HEK293 (cell line): ENCODE measurements around the gene GCC2.

Experiments used
- CTCF ChIA-PET: fragments of 350-600 bp; formaldehyde crosslinking; extraction: SDS; loops from one replicate; lab custom pipeline; 2021; ENCODE audit warnings: antibody characterized with exemption; lab: Yijun Ruan, JAX
- POLR2A ChIA-PET: fragments of 300-600 bp; formaldehyde crosslinking; extraction: SDS; loops from one replicate; lab custom pipeline; 2020; ENCODE audit warnings: antibody characterized with exemption, inconsistent platforms; lab: Yijun Ruan, JAX
- H3K27ac ChIP-seq: fragments of 200-500 bp; sonication (Bioruptor generic); 2 replicates; pipeline ENCODE4 v1.5.1; 2014; ENCODE audit warnings: low read depth, low read length, control low read depth, inconsistent platforms; ENCODE audit errors: extremely low read depth
- H3K36me3 ChIP-seq, 2 experiments: fragments of 200-500 bp in 1 of 2; sonication (Bioruptor generic) in 1 of 2; 1 replicate in 1 of 2; 2 replicates in 1 of 2; pipeline ENCODE4 v1.5.1; 2014 to 2017; ENCODE audit warnings: inconsistent platforms in 2 of 2, low read length in 2 of 2; ENCODE audit not compliant: control insufficient read depth in 2 of 2, insufficient read depth in 1 of 2
- H3K4me1 ChIP-seq: fragments of 200-500 bp; sonication (Bioruptor generic); 2 replicates; pipeline ENCODE4 v1.5.1; 2014; ENCODE audit warnings: mild to moderate bottlenecking, low read length, inconsistent platforms; ENCODE audit not compliant: control insufficient read depth, insufficient read depth
- H3K4me3 ChIP-seq: 2 replicates; pipeline ENCODE4 v1.5.1; 2011; ENCODE audit warnings: low read depth, mild to moderate bottlenecking, control low read depth, low read length, moderate library complexity
- H3K9me3 ChIP-seq: fragments of 200-500 bp; sonication (Bioruptor generic); 2 replicates; pipeline ENCODE4 v1.5.1; 2014; ENCODE audit warnings: low read depth, low read length, inconsistent platforms; ENCODE audit not compliant: control insufficient read depth, insufficient read depth
- BCL11B ChIP-seq: fragments of 450-650 bp; formaldehyde crosslinking; IDR thresholded peaks from 2 replicates; pipeline ENCODE4 v1.5.1; 2016; ENCODE audit warnings: low read depth, missing biosample characterization, missing genetic modification characterization
- MZF1 ChIP-seq: fragments of 450-650 bp; formaldehyde crosslinking; IDR thresholded peaks from 2 replicates; pipeline ENCODE4 v1.5.1; 2017; ENCODE audit warnings: missing biosample characterization, missing genetic modification characterization, borderline replicate concordance
- SALL2 ChIP-seq: fragments of 450-650 bp; formaldehyde crosslinking; IDR thresholded peaks from 2 replicates; pipeline ENCODE4 v1.5.0; 2017; ENCODE audit warnings: missing biosample characterization, mild to moderate bottlenecking, missing genetic modification characterization, borderline replicate concordance
- SETDB1 ChIP-seq: IDR thresholded peaks from one replicate; pipeline ENCODE4 v1.6.1; 2017; ENCODE audit warnings: mild to moderate bottlenecking, low read length, moderate library complexity, mixed read lengths; ENCODE audit not compliant: insufficient read length
- YY2 ChIP-seq: fragments of 450-650 bp; formaldehyde crosslinking; IDR thresholded peaks from 2 replicates; pipeline ENCODE4 v1.5.1; 2016; ENCODE audit warnings: missing biosample characterization, missing genetic modification characterization
- ZNF184 ChIP-seq: fragments of 450-650 bp; IDR thresholded peaks from 2 replicates; pipeline ENCODE4 v1.5.1; 2018; ENCODE audit warnings: missing biosample characterization, mild to moderate bottlenecking, missing genetic modification characterization
- ZNF19 ChIP-seq: fragments of 450-650 bp; formaldehyde crosslinking; IDR thresholded peaks from 2 replicates; pipeline ENCODE4; 2016; ENCODE audit warnings: missing biosample characterization, missing genetic modification characterization, low read depth
- ZNF239 ChIP-seq: fragments of 450-650 bp; formaldehyde crosslinking; IDR thresholded peaks from 2 replicates; pipeline ENCODE4 v1.5.1; 2016; ENCODE audit warnings: missing biosample characterization, missing genetic modification characterization
- ZNF274 ChIP-seq, 2 experiments: fragments of 200-500 bp in 1 of 2; fragments of 450-650 bp in 1 of 2; sonication (Bioruptor generic) in 1 of 2; formaldehyde crosslinking in 1 of 2; IDR thresholded peaks; 2 replicates each; pipeline versions ENCODE4 v1.5.1 to v1.6.1; 2014 to 2016; ENCODE audit warnings: borderline replicate concordance in 1 of 2, inconsistent platforms in 1 of 2, low read length in 1 of 2, missing biosample characterization in 1 of 2, missing genetic modification characterization in 1 of 2
- ZNF510 ChIP-seq: fragments of 450-650 bp; formaldehyde crosslinking; IDR thresholded peaks from 2 replicates; pipeline ENCODE4 v1.5.1; 2018; ENCODE audit warnings: mild to moderate bottlenecking, missing genetic modification characterization, missing biosample characterization; ENCODE audit not compliant: insufficient replicate concordance
- ZNF549 ChIP-seq: fragments of 450-650 bp; IDR thresholded peaks from 2 replicates; pipeline ENCODE4 v1.5.1; 2018; ENCODE audit warnings: missing biosample characterization, missing genetic modification characterization, mild to moderate bottlenecking, inconsistent platforms, moderate library complexity
- ZNF571 ChIP-seq: fragments of 450-650 bp; formaldehyde crosslinking; IDR thresholded peaks from 2 replicates; pipeline ENCODE4 v1.5.0; 2017; ENCODE audit warnings: missing biosample characterization, missing genetic modification characterization
- ZNF76 ChIP-seq: fragments of 450-650 bp; formaldehyde crosslinking; IDR thresholded peaks from 2 replicates; pipeline ENCODE4; 2016; ENCODE audit warnings: low read depth, missing biosample characterization, missing genetic modification characterization, borderline replicate concordance
- TF ChIP-seq, protein P1 (sequence below): fragments of 450-650 bp; formaldehyde crosslinking; IDR thresholded peaks from 2 replicates; pipeline ENCODE4 v1.5.1; 2016; ENCODE audit warnings: missing biosample characterization, missing genetic modification characterization
- TF ChIP-seq, protein P2 (sequence below): fragments of 450-650 bp; formaldehyde crosslinking; IDR thresholded peaks from 2 replicates; pipeline ENCODE4 v1.5.1; 2016; ENCODE audit warnings: missing biosample characterization, missing genetic modification characterization
- TF ChIP-seq, protein P3 (sequence below): fragments of 450-650 bp; formaldehyde crosslinking; IDR thresholded peaks from 2 replicates; pipeline ENCODE4 v1.5.1; 2017; ENCODE audit warnings: missing biosample characterization, missing genetic modification characterization
- TF ChIP-seq, protein P4 (sequence below): fragments of 450-650 bp; formaldehyde crosslinking; IDR thresholded peaks from 2 replicates; pipeline ENCODE4 v1.5.1; 2017; ENCODE audit warnings: missing biosample characterization, missing genetic modification characterization
- TF ChIP-seq, protein P5 (sequence below): fragments of 450-650 bp; formaldehyde crosslinking; IDR thresholded peaks from 2 replicates; pipeline ENCODE4 v1.5.1; 2017; ENCODE audit warnings: missing biosample characterization, missing genetic modification characterization

The GCC2 gene

DNA sequence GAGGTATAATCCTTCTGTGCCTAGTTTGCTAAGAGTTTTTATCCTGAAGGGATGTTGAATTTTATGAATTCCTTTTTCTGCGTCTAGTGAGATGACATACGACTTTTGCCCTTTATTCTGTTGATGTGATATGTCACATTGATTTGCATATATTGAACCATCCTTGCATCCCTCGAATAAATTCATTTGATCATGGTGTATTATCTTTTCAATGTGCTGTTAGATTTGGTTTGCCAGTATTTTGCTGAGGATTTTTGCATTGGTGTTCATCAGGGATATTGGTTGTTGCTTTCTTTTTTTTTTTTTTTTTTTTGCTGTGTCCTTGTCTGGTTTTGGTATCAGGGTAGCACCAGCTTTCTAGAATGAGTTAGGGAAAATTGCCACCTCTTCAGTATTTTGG, 9.1 kb downstream of the GCC2 start:
- H3K4me1 ChIP-seq = no peaks in the 10 kb centered on the region
- H3K27ac ChIP-seq = no peak overlapping the region
- ChIA-PET CTCF (interaction anchor here (0.6 kb wide), 1 partner anchor 9 kb away, joined by 3 read pairs; no protein-coding TSS in a partner anchor), POLR2A (interaction anchor here (0.6 kb wide), 1 partner anchor 34 kb away, joined by 4 read pairs; no protein-coding TSS in a partner anchor)
- no peaks in the 10 kb centered on the region; the same call in 1 of the 2 replicates for H3K9me3 ChIP-seq
- H3K4me3 ChIP-seq = no peak overlapping the region
- H3K36me3 ChIP-seq = peaks cover 66 to 85% of the 10 kb centered on the region in 2 experiments
- TF ChIP-seq SETDB1 (peak; percentile 32), ZNF549 (tag by site-specific recombination) (no peak)

DNA sequence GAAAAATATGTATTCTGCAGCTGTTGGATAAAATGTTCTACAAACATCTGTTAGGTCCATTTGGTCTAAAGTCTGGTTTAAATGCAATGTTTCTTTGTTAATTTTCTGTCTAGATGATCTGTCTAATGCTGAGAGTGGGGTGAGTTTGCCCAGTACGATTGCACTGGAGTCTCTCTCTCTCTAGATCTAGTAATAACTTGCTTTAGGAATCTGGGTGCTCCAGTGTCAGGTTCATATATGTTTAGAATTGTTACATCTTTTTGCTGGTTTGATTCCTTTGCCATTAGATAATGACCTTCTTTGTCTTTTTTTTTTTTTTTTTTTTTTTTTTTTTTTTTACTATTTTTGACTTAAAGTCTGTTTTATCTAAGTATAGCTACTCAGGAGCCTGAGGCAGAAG, 10.4 kb downstream of the GCC2 start:
- TF ChIP-seq ZNF19 (tag by site-specific recombination) = no peak
- no peak for TF ChIP-seq YY2 (tag by site-specific recombination)
- TF ChIP-seq SALL2 (tag by site-specific recombination) = no peak
- TF ChIP-seq ZNF510 (tag by site-specific recombination) = no peak
- no peak for TF ChIP-seq BCL11B (tag by site-specific recombination)
- TF ChIP-seq, protein P1, sequence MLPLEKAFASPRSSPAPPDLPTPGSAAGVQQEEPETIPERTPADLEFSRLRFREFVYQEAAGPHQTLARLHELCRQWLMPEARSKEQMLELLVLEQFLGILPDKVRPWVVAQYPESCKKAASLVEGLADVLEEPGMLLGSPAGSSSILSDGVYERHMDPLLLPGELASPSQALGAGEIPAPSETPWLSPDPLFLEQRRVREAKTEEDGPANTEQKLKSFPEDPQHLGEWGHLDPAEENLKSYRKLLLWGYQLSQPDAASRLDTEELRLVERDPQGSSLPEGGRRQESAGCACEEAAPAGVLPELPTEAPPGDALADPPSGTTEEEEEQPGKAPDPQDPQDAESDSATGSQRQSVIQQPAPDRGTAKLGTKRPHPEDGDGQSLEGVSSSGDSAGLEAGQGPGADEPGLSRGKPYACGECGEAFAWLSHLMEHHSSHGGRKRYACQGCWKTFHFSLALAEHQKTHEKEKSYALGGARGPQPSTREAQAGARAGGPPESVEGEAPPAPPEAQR = no peak
- TF ChIP-seq, protein P2, sequence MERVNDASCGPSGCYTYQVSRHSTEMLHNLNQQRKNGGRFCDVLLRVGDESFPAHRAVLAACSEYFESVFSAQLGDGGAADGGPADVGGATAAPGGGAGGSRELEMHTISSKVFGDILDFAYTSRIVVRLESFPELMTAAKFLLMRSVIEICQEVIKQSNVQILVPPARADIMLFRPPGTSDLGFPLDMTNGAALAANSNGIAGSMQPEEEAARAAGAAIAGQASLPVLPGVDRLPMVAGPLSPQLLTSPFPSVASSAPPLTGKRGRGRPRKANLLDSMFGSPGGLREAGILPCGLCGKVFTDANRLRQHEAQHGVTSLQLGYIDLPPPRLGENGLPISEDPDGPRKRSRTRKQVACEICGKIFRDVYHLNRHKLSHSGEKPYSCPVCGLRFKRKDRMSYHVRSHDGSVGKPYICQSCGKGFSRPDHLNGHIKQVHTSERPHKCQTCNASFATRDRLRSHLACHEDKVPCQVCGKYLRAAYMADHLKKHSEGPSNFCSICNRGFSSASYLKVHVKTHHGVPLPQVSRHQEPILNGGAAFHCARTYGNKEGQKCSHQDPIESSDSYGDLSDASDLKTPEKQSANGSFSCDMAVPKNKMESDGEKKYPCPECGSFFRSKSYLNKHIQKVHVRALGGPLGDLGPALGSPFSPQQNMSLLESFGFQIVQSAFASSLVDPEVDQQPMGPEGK (tag by site-specific recombination) = no peak
- TF ChIP-seq, protein P3, sequence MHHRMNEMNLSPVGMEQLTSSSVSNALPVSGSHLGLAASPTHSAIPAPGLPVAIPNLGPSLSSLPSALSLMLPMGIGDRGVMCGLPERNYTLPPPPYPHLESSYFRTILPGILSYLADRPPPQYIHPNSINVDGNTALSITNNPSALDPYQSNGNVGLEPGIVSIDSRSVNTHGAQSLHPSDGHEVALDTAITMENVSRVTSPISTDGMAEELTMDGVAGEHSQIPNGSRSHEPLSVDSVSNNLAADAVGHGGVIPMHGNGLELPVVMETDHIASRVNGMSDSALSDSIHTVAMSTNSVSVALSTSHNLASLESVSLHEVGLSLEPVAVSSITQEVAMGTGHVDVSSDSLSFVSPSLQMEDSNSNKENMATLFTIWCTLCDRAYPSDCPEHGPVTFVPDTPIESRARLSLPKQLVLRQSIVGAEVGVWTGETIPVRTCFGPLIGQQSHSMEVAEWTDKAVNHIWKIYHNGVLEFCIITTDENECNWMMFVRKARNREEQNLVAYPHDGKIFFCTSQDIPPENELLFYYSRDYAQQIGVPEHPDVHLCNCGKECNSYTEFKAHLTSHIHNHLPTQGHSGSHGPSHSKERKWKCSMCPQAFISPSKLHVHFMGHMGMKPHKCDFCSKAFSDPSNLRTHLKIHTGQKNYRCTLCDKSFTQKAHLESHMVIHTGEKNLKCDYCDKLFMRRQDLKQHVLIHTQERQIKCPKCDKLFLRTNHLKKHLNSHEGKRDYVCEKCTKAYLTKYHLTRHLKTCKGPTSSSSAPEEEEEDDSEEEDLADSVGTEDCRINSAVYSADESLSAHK (tag by site-specific recombination) = no peak
- TF ChIP-seq ZNF184 (tag by site-specific recombination) = no peak
- TF ChIP-seq ZNF571 = no peak
- no peak for TF ChIP-seq ZNF274 (IDR thresholded peaks at IDR 0.05; ENCODE audit: low read length)
- TF ChIP-seq ZNF274 (tag by site-specific recombination; IDR thresholded peaks at IDR 0.05; ENCODE audit: borderline replicate concordance) = no peak
- TF ChIP-seq ZNF239 (tag by site-specific recombination) = no peak
- no peak overlapping the region for H3K4me3 ChIP-seq
- H3K9me3 ChIP-seq = no peaks in the 10 kb centered on the region; the same call in 1 of the 2 replicates
- H3K36me3 ChIP-seq = peaks cover 60 to 86% of the 10 kb centered on the region in 2 experiments
- ChIA-PET POLR2A (no interaction called here), CTCF (no interaction called here)
- H3K4me1 ChIP-seq = no peaks in the 10 kb centered on the region
- no peak overlapping the region for H3K27ac ChIP-seq

DNA sequence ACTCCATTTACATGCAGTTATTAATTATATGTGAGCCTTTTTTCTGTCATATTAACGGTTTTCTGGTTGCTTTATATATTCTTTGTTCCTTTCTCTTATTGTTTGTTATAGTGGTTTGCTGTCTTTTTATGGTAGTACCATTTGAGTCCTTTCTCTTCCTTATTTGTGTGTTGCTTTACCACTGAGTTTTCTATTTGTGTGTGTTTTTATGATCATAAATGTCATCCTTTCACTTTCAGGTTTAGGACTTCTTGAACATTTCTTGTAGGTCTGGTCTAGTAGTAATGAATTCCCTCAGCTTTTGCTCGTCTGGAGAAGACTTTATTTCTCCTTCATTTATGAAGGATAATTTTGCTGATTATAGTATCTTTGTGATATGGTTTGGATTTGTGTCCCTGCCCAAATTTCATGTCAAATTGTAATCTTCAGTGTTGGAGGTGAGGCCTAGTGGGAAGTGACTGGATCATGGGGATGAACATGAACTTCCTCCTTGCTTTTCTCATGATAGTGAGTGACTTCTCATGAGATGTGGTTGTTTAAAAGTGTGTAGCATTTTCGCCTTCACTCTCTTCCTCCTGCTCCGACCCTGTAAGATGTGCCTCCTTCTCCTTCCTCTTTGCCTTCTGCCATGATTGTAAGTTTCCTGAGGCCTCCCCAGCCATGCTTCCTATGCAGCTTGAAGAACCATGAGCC, 11.5 kb downstream of the GCC2 start:
- CTCF ChIA-PET = no interaction called here
- TF ChIP-seq ZNF76 (tag by site-specific recombination) = no peak
- TF ChIP-seq, protein P4, sequence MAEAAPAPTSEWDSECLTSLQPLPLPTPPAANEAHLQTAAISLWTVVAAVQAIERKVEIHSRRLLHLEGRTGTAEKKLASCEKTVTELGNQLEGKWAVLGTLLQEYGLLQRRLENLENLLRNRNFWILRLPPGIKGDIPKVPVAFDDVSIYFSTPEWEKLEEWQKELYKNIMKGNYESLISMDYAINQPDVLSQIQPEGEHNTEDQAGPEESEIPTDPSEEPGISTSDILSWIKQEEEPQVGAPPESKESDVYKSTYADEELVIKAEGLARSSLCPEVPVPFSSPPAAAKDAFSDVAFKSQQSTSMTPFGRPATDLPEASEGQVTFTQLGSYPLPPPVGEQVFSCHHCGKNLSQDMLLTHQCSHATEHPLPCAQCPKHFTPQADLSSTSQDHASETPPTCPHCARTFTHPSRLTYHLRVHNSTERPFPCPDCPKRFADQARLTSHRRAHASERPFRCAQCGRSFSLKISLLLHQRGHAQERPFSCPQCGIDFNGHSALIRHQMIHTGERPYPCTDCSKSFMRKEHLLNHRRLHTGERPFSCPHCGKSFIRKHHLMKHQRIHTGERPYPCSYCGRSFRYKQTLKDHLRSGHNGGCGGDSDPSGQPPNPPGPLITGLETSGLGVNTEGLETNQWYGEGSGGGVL = no peak
- TF ChIP-seq, protein P5, sequence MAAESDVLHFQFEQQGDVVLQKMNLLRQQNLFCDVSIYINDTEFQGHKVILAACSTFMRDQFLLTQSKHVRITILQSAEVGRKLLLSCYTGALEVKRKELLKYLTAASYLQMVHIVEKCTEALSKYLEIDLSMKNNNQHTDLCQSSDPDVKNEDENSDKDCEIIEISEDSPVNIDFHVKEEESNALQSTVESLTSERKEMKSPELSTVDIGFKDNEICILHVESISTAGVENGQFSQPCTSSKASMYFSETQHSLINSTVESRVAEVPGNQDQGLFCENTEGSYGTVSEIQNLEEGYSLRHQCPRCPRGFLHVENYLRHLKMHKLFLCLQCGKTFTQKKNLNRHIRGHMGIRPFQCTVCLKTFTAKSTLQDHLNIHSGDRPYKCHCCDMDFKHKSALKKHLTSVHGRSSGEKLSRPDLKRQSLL (tag by site-specific recombination) = no peak
- TF ChIP-seq MZF1 (tag by site-specific recombination) = no peak

More for the DNA sequence above, 11.5 kb downstream of the GCC2 start:
- H3K36me3 ChIP-seq = peaks cover 56 to 86% of the 10 kb centered on the region in 2 experiments
- H3K9me3 ChIP-seq = no peaks in the 10 kb centered on the region; the same call in 1 of the 2 replicates
- no peak overlapping the region for H3K4me3 ChIP-seq
- POLR2A ChIA-PET = no interaction called here
- H3K27ac ChIP-seq = no peak overlapping the region
- H3K4me1 ChIP-seq = no peaks in the 10 kb centered on the region
